ENCODE data around the gene SYT2.

GRCh38 chr1:202603435-202603834 is 106.8 kb downstream of the SYT2 start:
- TF ChIP-seq CTCF (IDR thresholded peaks at IDR 0.05) (no peak), POLR2A (IDR thresholded peaks at IDR 0.05) (no peak)

Data from Peyer's patch (tissue), 4 donors.